BJ (cell line): ENCODE results near the gene SPAG5. TPM values are rescaled to one million over a fixed set of nuclear protein-coding genes. Genes with fewer than 3 reads are reported as not detected.

Source experiments
- CTCF ChIA-PET: fragments of 350-600 bp; formaldehyde crosslinking; extraction: SDS; loops from one replicate; lab custom pipeline; 2021; ENCODE audit warnings: antibody characterized with exemption, inconsistent platforms; lab: Yijun Ruan, JAX
- POLR2A ChIA-PET: fragments of 300-600 bp; sonication (Branson Sonifier 250); formaldehyde crosslinking; extraction: SDS; loops from one replicate; lab custom pipeline; 2021; ENCODE audit warnings: antibody characterized with exemption; lab: Charles Lee
- DNase-seq: peaks from one replicate; pipeline ENCODE4 v3.0.0-alpha.2; 2011; ENCODE audit warnings: low read depth
- H3K27me3 ChIP-seq: 2 replicates; pipeline ENCODE4 v1.6.0; 2011; ENCODE audit warnings: low read length; ENCODE audit not compliant: control insufficient read depth, insufficient read depth
- H3K36me3 ChIP-seq: 2 replicates; pipeline ENCODE4 v1.5.1; 2011; ENCODE audit warnings: low read length; ENCODE audit not compliant: control insufficient read depth, insufficient read depth
- H3K4me3 ChIP-seq: 2 replicates; pipeline ENCODE4 v1.5.1; 2011; ENCODE audit warnings: low read depth, mild to moderate bottlenecking, control low read depth, low read length
- polyA plus RNA-seq: library from polyadenylated mRNA; depleted of rRNA; stranded (reverse); fragments of >200 nt; gene quantifications from 2 replicates; pipeline ENCODE4 v1.2.3, GENCODE V29; 2011
- TF ChIP-seq, protein P1 (sequence below): IDR thresholded peaks from 2 replicates; pipeline ENCODE4 v1.5.1; 2011; ENCODE audit warnings: low read depth, mild to moderate bottlenecking, control low read depth, inconsistent platforms, low read length, moderate library complexity; ENCODE audit not compliant: insufficient read depth

The SPAG5 gene
- polyA plus RNA-seq, 1 experiment: 41.3 TPM

DNA sequence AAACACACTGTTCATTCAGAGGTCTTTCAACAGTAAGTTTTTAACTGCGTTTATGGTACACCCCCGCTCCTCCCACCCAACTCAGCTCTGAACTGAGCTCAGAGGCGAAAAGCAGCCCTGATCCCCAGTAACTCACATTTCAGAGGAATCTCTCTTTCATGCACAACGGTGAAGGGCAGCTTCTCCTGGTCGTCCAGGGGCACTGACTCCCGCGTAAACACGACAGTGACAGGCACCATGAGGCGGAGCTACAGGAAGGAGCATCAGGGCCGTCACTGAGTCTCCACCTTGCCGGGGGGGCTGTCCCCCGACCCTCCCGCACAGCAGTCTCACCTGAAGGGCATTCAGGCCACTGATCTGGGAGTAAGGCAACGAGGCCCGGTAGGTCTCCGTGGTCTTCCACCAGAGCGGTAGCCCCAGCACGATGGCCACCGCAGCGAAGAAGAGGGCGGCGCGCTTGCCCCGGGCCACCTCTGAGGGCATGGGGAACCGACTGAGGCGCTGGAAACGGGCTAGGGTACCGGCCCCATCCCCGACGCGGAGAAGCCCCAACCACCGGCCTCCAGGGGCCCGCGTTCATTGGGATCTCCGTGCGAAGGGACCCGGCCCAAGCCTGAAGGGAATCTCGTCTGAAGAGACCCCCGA is 28.0 kb downstream of the SPAG5 start:
- Histone ChIP-seq H3K36me3 (peaks cover 4% of the 10 kb centered on the region), H3K4me3 (peak overlapping the region; percentile 90), H3K27me3 (no peaks in the 10 kb centered on the region)
- POLR2A ChIA-PET: no interaction called here
- DNase-seq: no peak
- CTCF ChIA-PET: interaction anchor here (0.6 to 2.3 kb wide), 8 partner anchors 23 to 75 kb away, joined by 3 to 10 read pairs (median 4); no protein-coding TSS in a partner anchor
- TF ChIP-seq, protein P1, sequence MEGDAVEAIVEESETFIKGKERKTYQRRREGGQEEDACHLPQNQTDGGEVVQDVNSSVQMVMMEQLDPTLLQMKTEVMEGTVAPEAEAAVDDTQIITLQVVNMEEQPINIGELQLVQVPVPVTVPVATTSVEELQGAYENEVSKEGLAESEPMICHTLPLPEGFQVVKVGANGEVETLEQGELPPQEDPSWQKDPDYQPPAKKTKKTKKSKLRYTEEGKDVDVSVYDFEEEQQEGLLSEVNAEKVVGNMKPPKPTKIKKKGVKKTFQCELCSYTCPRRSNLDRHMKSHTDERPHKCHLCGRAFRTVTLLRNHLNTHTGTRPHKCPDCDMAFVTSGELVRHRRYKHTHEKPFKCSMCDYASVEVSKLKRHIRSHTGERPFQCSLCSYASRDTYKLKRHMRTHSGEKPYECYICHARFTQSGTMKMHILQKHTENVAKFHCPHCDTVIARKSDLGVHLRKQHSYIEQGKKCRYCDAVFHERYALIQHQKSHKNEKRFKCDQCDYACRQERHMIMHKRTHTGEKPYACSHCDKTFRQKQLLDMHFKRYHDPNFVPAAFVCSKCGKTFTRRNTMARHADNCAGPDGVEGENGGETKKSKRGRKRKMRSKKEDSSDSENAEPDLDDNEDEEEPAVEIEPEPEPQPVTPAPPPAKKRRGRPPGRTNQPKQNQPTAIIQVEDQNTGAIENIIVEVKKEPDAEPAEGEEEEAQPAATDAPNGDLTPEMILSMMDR: no peak

DNA sequence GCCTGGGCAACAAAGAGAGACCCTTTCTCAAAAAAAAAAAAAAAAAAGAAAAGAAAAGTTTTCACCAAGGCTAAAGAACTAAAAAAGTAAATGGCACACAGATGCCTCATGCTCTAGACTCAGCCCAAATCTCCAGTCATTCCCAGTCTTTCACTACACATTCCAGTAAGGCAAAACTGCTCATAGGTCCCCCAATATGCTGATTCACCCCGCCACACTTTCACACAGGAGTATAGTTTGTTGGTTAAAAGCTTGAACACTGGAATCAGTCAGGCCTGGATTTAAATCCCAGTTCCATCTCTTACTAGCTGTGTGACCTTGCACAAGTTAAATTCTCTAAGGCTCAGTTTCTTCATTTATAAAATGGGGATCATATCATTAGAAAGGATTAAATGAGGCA is 29.4 kb downstream of the SPAG5 start:
- TF ChIP-seq, protein P1: no peak
- DNase-seq: no peak
- Histone ChIP-seq H3K4me3 (no peak overlapping the region), H3K27me3 (no peaks in the 10 kb centered on the region), H3K36me3 (peaks cover 2% of the 10 kb centered on the region)
- ChIA-PET POLR2A (no interaction called here), CTCF (interaction anchor here (2.3 kb wide), 1 partner anchor 21 kb away, joined by 10 read pairs; no protein-coding TSS in a partner anchor)

GRCh38 chr17:28567604-28568003 is 31.2 kb downstream of the SPAG5 start:
- H3K36me3 ChIP-seq: no peaks in the 10 kb centered on the region; the same call in none of the 2 replicates
- TF ChIP-seq, protein P1: no peak
- DNase-seq: no peak
- ChIA-PET CTCF (no interaction called here), POLR2A (no interaction called here)
- H3K27me3 ChIP-seq: no peaks in the 10 kb centered on the region
- no peak overlapping the region for H3K4me3 ChIP-seq

GRCh38 chr17:28563475-28563874 is 35.4 kb downstream of the SPAG5 start:
- CTCF ChIA-PET: no interaction called here
- POLR2A ChIA-PET: no interaction called here
- TF ChIP-seq, protein P1: no peak
- no peaks in the 10 kb centered on the region for H3K27me3 ChIP-seq
- peaks cover 10% of the 10 kb centered on the region for H3K36me3 ChIP-seq
- H3K4me3 ChIP-seq: no peak overlapping the region
- peak; percentile 28 for DNase-seq

DNA sequence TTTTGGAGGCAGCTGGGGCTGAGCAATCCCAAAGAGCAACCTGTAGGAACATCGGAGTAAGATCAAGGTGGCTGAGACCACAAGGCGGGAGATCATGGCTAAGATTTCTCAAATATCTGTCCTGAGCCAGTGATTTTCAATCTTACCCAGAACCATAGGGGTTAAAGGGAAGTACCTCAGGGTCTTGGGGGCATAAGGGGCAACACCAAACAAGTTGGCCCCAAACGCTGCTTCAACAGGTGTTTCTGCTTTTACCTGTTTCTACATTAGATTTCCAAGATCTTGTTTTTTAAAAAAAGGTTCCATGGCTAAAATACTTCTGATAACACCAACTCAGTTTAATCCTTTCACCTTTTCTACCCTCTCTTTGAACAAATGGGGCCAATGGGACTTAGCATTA is 43.8 kb downstream of the SPAG5 start:
- TF ChIP-seq, protein P1: no peak
- DNase-seq: no peak
- H3K4me3 ChIP-seq: no peak overlapping the region
- peaks cover 20% of the 10 kb centered on the region for H3K36me3 ChIP-seq
- H3K27me3 ChIP-seq: no peaks in the 10 kb centered on the region
- ChIA-PET CTCF (interaction anchor here (2.5 kb wide), 1 partner anchor 29 kb away, joined by 6 read pairs; no protein-coding TSS in a partner anchor), POLR2A (no interaction called here)
